K562 (cell line): Measurements from ENCODE around the gene FSCN2. TPM values are rescaled to one million over a fixed set of nuclear protein-coding genes. Genes with fewer than 3 reads are reported as not detected.

ENCODE experiments used
- ATAC-seq: fragments of 200-7000 bp; cut with Tn5 transposase; 3 replicates; pipeline ENCODE4 v1.9.1; 2020; ENCODE audit warnings: moderate library complexity
- BruUV-seq: library from RNA; stranded (reverse); fragments of 400-500 nt; replicated peaks from 2 replicates; lab custom pipeline; 2021; lab: Mats Ljungman, UMichigan
- CTCF ChIA-PET: fragments of 300-600 bp; formaldehyde crosslinking; extraction: SDS; loops from one replicate; lab custom pipeline; 2021; ENCODE audit warnings: low intra/inter-chr PET ratio; lab: Yijun Ruan, JAX
- POLR2A ChIA-PET: fragments of 300-600, 350-650 bp; sonication (Branson Sonifier 250); formaldehyde crosslinking; extraction: SDS; loops from one replicate; lab custom pipeline; 2021; ENCODE audit warnings: antibody characterized with exemption, inconsistent platforms; lab: Yijun Ruan, JAX
- DNase-seq, 4 experiments: peaks; one replicate each; pipeline versions ENCODE4 v3.0.0 to v3.0.0-alpha.2; 2011 to 2018; ENCODE audit warnings: low spot score in 3 of 4, mixed read lengths in 3 of 4; ENCODE audit errors: extremely low read depth in 1 of 4
- FAIRE-seq: peaks from 2 replicates; lab custom pipeline; 2011; peaks lifted over from hg19 to GRCh38; lab: Jason Lieb, UNC
- H2AFZ ChIP-seq: 2 replicates; pipeline ENCODE4 v1.6.0; 2011; ENCODE audit warnings: low read depth, low read length, control low read depth, inconsistent platforms
- H3K27ac ChIP-seq: fragments of 200-600 bp; 3 replicates; pipeline ENCODE4 v1.8.0; 2011; ENCODE audit warnings: low read depth, mild to moderate bottlenecking, control low read depth, inconsistent platforms, low read length, moderate library complexity, mixed read lengths; ENCODE audit errors: extremely low read depth
- H3K27me3 ChIP-seq, 2 experiments: fragments of 300-600 bp in 1 of 2; 2 replicates in 1 of 2; 3 replicates in 1 of 2; pipeline versions ENCODE4 v1.6.0 to v1.8.0; 2011; ENCODE audit warnings: inconsistent platforms in 2 of 2, low read length in 2 of 2, mild to moderate bottlenecking in 1 of 2, mixed read lengths in 1 of 2, moderate library complexity in 1 of 2; ENCODE audit not compliant: control insufficient read depth in 2 of 2, insufficient read depth in 2 of 2
- H3K36me3 ChIP-seq: fragments of 300-600 bp; 3 replicates; pipeline ENCODE4 v1.8.0; 2011; ENCODE audit warnings: mild to moderate bottlenecking, low read length, inconsistent platforms; ENCODE audit not compliant: control insufficient read depth, insufficient read depth
- H3K4me1 ChIP-seq, 2 experiments: fragments of 200-600 bp in 1 of 2; replicated peaks in 1 of 2; 2 replicates in 1 of 2; 3 replicates in 1 of 2; pipeline versions ENCODE4 v1.5.1 to v1.8.0; 2011; ENCODE audit warnings: inconsistent platforms in 2 of 2, low read length in 2 of 2, mild to moderate bottlenecking in 1 of 2, mixed read lengths in 1 of 2, moderate library complexity in 1 of 2; ENCODE audit not compliant: control insufficient read depth in 2 of 2, insufficient read depth in 2 of 2
- H3K4me2 ChIP-seq: 2 replicates; pipeline ENCODE4 v1.6.1; 2011; ENCODE audit warnings: low read length, control low read depth, inconsistent platforms, mixed read lengths; ENCODE audit not compliant: insufficient read depth
- H3K4me3 ChIP-seq: fragments of 200-600 bp; sonication (generic), shearing (Covaris generic); 2 replicates; pipeline ENCODE4 v1.5.1; 2016; ENCODE audit warnings: control low read depth, inconsistent platforms
- H3K79me2 ChIP-seq: fragments of 200-600 bp; 3 replicates; pipeline ENCODE4 v1.8.0; 2011; ENCODE audit warnings: low read length, inconsistent platforms; ENCODE audit not compliant: control insufficient read depth, insufficient read depth
- H3K9ac ChIP-seq, 2 experiments: 2 replicates each; pipeline versions ENCODE4 v1.6.0 to v1.6.1; 2011; ENCODE audit warnings: low read depth in 2 of 2, low read length in 2 of 2, control low read depth in 1 of 2, inconsistent platforms in 1 of 2, mild to moderate bottlenecking in 1 of 2, mixed read lengths in 1 of 2; ENCODE audit not compliant: insufficient read depth in 1 of 2
- H3K9me1 ChIP-seq: one replicate; pipeline ENCODE4 v1.6.0; 2011; ENCODE audit warnings: inconsistent platforms, mild to moderate bottlenecking, low read length, moderate library complexity; ENCODE audit not compliant: control insufficient read depth, insufficient read depth
- H3K9me3 ChIP-seq: replicated peaks from 2 replicates; pipeline ENCODE4 v1.5.1; 2011; ENCODE audit warnings: low read depth, low read length, inconsistent platforms; ENCODE audit not compliant: control insufficient read depth, insufficient read depth
- H4K20me1 ChIP-seq: replicated peaks from 2 replicates; pipeline ENCODE4 v1.6.1; 2011; ENCODE audit warnings: low read length, inconsistent platforms, mixed read lengths; ENCODE audit not compliant: control insufficient read depth, insufficient read depth
- CBX2 ChIP-seq: fragments of 200-600 bp; sonication (generic); IDR thresholded peaks from one replicate; pipeline ENCODE4 v1.6.1; 2012; ENCODE audit warnings: mild to moderate bottlenecking, low read length, inconsistent platforms; ENCODE audit not compliant: insufficient read depth, poor library complexity, severe bottlenecking
- CREB1 ChIP-seq, 2 experiments: sonication (generic) in 1 of 2; formaldehyde crosslinking in 1 of 2; IDR thresholded peaks; 2 replicates each; pipeline versions ENCODE4 v1.6.1 to v1.8.0; 2012 to 2022; ENCODE audit warnings: inconsistent platforms in 1 of 2, mild to moderate bottlenecking in 1 of 2, missing genetic modification reagents in 1 of 2, moderate library complexity in 1 of 2
- HOMEZ ChIP-seq: fragments of 250-450 bp; sonication (Bioruptor Pico); IDR thresholded peaks from 2 replicates; pipeline ENCODE4 v1.4.0; 2020; ENCODE audit warnings: mild to moderate bottlenecking, moderate library complexity
- MITF ChIP-seq: IDR thresholded peaks from 2 replicates; pipeline ENCODE4 v1.6.1; 2014; ENCODE audit warnings: antibody characterized with exemption
- SAFB2 ChIP-seq: fragments of 200-400 bp; formaldehyde crosslinking; IDR thresholded peaks from 2 replicates; pipeline ENCODE4 v1.6.1; 2018; ENCODE audit warnings: borderline replicate concordance, low read length, low read depth, moderate library complexity; ENCODE audit not compliant: severe bottlenecking
- XRCC4 ChIP-seq: IDR thresholded peaks from one replicate; pipeline ENCODE4 v1.6.1; 2011; ENCODE audit not compliant: insufficient read depth, insufficient read length; ENCODE audit errors: extremely low read depth
- ZBTB49 ChIP-seq: sonication (generic); formaldehyde crosslinking; IDR thresholded peaks from 2 replicates; pipeline ENCODE4 v1.8.0; 2022; ENCODE audit warnings: missing genetic modification reagents, mild to moderate bottlenecking, borderline replicate concordance
- ZFP30 ChIP-seq: fragments of 250-450 bp; sonication (Bioruptor Pico); IDR thresholded peaks from 2 replicates; pipeline ENCODE4 v1.8.0; 2022; ENCODE audit warnings: moderate library complexity, mild to moderate bottlenecking, inconsistent platforms, borderline replicate concordance
- WGBS: fragments of 100-300 bp; shearing (Covaris generic); methylation state at CpG from one replicate; pipeline ENCODE4 v1.1.6; 2016; ENCODE audit warnings: low coverage, mixed read lengths; ENCODE audit not compliant: insufficient coverage; ENCODE audit errors: missing lambda C conversion rate; 5-methylcytosine and 5-hydroxymethylcytosine counted together
- in situ Hi-C: fragments of 300-500 bp; cut with MboI; formaldehyde crosslinking; loops from 4 replicates; pipeline ENCODE4 v1.15.0; 2018; ENCODE audit warnings: inconsistent platforms, mixed read lengths
- intact Hi-C: fragments of 100-400 bp; cut with micrococcal nuclease; formaldehyde crosslinking; loops from 2 replicates; pipeline ENCODE4 v1.14.2; 2022
- polyA plus RNA-seq, 8 experiments: library from polyadenylated mRNA; depleted of rRNA in 4 of 8; stranded (reverse) in 5 of 8; unstranded in 3 of 8; fragments of >200 nt; fragmentation: Nextera tagmentation in 2 of 8; fragmentation: Illumina TruSeq in 1 of 8; extraction: Ambion mirVana in 2 of 8; extraction: Trizol in 1 of 8; gene quantifications; 2 replicates each; pipeline versions ENCODE4 v1.2.1 to v1.2.3, GENCODE V29; 2011 to 2014; ENCODE audit warnings: inconsistent platforms in 1 of 8, missing spikeins in 1 of 8
- total RNA-seq, 7 experiments: library from RNA; depleted of rRNA in 6 of 7; stranded (reverse); fragments of >200 nt in 6 of 7; fragmentation: Illumina TruSeq in 2 of 7; extraction: Trizol in 2 of 7; gene quantifications; 2 replicates each; pipeline versions ENCODE4 v1.2.1 to v1.2.3, GENCODE V29; 2011 to 2021; ENCODE audit warnings: low replicate concordance in 1 of 7
- TF ChIP-seq, protein P1 (sequence below): sonication (generic); formaldehyde crosslinking; IDR thresholded peaks from 2 replicates; pipeline ENCODE4 v1.8.0; 2022; ENCODE audit warnings: mild to moderate bottlenecking, missing genetic modification reagents
- TF ChIP-seq, protein P2 (sequence below): fragments of 450-650 bp; formaldehyde crosslinking; IDR thresholded peaks from 2 replicates; pipeline ENCODE4 v1.4.0; 2020; ENCODE audit warnings: mild to moderate bottlenecking, moderate library complexity

FSCN2 gene
- total and polyA plus RNA-seq, 9 of the 15 experiments (the other 6 are each of a cell fraction or from before 2014, with no cell fraction given) = 0.08 TPM; not detected in 8

- no peak for TF ChIP-seq CBX2
These were observed 46.4 kb downstream of the FSCN2 start (continued) for GRCh38 chr17:81574643-81574956.

GRCh38 chr17:81575836-81576235, 47.7 kb downstream of the FSCN2 start:
- Histone ChIP-seq H4K20me1 (peaks cover 7% of the 10 kb centered on the region), H3K9ac (no peak overlapping the region), H3K36me3 (peaks cover 94% of the 10 kb centered on the region; the same call in 2 of the 3 replicates), H3K79me2 (peaks cover 10% of the 10 kb centered on the region; the same call in 2 of the 3 replicates), H3K9me3 (no peaks in the 10 kb centered on the region), H3K27me3 (no peaks in the 10 kb centered on the region), H3K9me1 (no peaks in the 10 kb centered on the region), H2AFZ (no peak overlapping the region), H3K4me2 (no peak overlapping the region), H3K4me3 (no peak overlapping the region), H3K4me1 (peaks cover 8 to 18% of the 10 kb centered on the region in 2 experiments; a peak in 4 of 5 replicates), H3K27ac (no peak overlapping the region)
- DNase-seq (no peak), ATAC-seq (no peak), FAIRE-seq (no peak)
- no peak for TF ChIP-seq CREB1 (IDR thresholded peaks at IDR 0.05)
- TF ChIP-seq CREB1 (CRISPR knock-in tag; IDR thresholded peaks at IDR 0.05) = no peak
- TF ChIP-seq XRCC4 = no peak
- TF ChIP-seq, protein P1, sequence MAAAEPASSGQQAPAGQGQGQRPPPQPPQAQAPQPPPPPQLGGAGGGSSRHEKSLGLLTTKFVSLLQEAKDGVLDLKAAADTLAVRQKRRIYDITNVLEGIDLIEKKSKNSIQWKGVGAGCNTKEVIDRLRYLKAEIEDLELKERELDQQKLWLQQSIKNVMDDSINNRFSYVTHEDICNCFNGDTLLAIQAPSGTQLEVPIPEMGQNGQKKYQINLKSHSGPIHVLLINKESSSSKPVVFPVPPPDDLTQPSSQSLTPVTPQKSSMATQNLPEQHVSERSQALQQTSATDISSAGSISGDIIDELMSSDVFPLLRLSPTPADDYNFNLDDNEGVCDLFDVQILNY (CRISPR knock-in tag) = no peak
- no peak for TF ChIP-seq ZBTB49 (CRISPR knock-in tag)
- no peak for TF ChIP-seq ZFP30 (CRISPR knock-in tag)
- TF ChIP-seq HOMEZ (CRISPR knock-in tag) = no peak
- TF ChIP-seq SAFB2 = no peak
- TF ChIP-seq MITF = no peak
- TF ChIP-seq, protein P2, sequence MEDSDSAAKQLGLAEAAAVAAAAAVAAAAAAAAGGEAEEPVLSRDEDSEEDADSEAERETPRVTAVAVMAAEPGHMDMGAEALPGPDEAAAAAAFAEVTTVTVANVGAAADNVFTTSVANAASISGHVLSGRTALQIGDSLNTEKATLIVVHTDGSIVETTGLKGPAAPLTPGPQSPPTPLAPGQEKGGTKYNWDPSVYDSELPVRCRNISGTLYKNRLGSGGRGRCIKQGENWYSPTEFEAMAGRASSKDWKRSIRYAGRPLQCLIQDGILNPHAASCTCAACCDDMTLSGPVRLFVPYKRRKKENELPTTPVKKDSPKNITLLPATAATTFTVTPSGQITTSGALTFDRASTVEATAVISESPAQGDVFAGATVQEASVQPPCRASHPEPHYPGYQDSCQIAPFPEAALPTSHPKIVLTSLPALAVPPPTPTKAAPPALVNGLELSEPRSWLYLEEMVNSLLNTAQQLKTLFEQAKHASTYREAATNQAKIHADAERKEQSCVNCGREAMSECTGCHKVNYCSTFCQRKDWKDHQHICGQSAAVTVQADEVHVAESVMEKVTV (CRISPR knock-in tag) = no peak
- intact Hi-C loops (no loop called here), in situ Hi-C loops (no loop called here)
- WGBS = 98% methylated on average over 3 of the region's 3 CpGs
- BruUV-seq = no TSS peak
- CTCF ChIA-PET = no interaction called here
- POLR2A ChIA-PET = no interaction called here
